ENCODE measurements around the gene CTXND1.

The CTXND1 gene

GRCh38 chr15:80274554-80274953 lies 22.5 kb upstream of the CTXND1 start:
- Histone ChIP-seq H2AFZ (ENCODE audit: low read depth, low read length) (no peak overlapping the region), H3K4me3 (ENCODE audit: low read length) (no peak overlapping the region), H3K4me1 (ENCODE audit: insufficient read depth, low read length) (no peaks in the 10 kb centered on the region), H3K27me3 (ENCODE audit: insufficient read depth, low read length) (peaks cover 2% of the 10 kb centered on the region), H3K9me3 (ENCODE audit: low read length) (no peaks in the 10 kb centered on the region), H3K36me3 (ENCODE audit: insufficient read depth, low read length) (no peaks in the 10 kb centered on the region)

GRCh38 chr15:80272987-80273386 lies 21.0 kb upstream of the CTXND1 start:
- Histone ChIP-seq H3K27me3 (ENCODE audit: insufficient read depth, low read length) (peaks cover 5% of the 10 kb centered on the region), H3K4me1 (ENCODE audit: insufficient read depth, low read length) (no peaks in the 10 kb centered on the region), H2AFZ (ENCODE audit: low read depth, low read length) (no peak overlapping the region), H3K4me3 (ENCODE audit: low read length) (no peak overlapping the region), H3K36me3 (ENCODE audit: insufficient read depth, low read length) (no peaks in the 10 kb centered on the region), H3K9me3 (ENCODE audit: low read length) (no peaks in the 10 kb centered on the region)

- Histone ChIP-seq H3K36me3 (ENCODE audit: insufficient read depth, low read length) (no peaks in the 10 kb centered on the region), H3K27me3 (ENCODE audit: insufficient read depth, low read length) (peaks cover 7% of the 10 kb centered on the region), H3K9me3 (ENCODE audit: low read length) (no peaks in the 10 kb centered on the region), H3K4me1 (ENCODE audit: insufficient read depth, low read length) (peaks cover 14% of the 10 kb centered on the region), H3K4me3 (ENCODE audit: low read length) (no peak overlapping the region), H2AFZ (ENCODE audit: low read depth, low read length) (no peak overlapping the region)
These were observed 18.5 kb upstream of the CTXND1 start for GRCh38 chr15:80270472-80270871.

GRCh38 chr15:80268101-80268500 lies 16.1 kb upstream of the CTXND1 start:
- peaks cover 7% of the 10 kb centered on the region for H3K27me3 ChIP-seq (ENCODE audit: insufficient read depth, low read length)
- H3K9me3 ChIP-seq (ENCODE audit: low read length), result no peaks in the 10 kb centered on the region
- no peak overlapping the region for H3K4me3 ChIP-seq (ENCODE audit: low read length)
- no peak overlapping the region for H2AFZ ChIP-seq (ENCODE audit: low read depth, low read length)
- peaks cover 14% of the 10 kb centered on the region for H3K4me1 ChIP-seq (ENCODE audit: insufficient read depth, low read length)
- no peaks in the 10 kb centered on the region for H3K36me3 ChIP-seq (ENCODE audit: insufficient read depth, low read length)

- Histone ChIP-seq H3K4me3 (ENCODE audit: low read length) (no peak overlapping the region), H2AFZ (ENCODE audit: low read depth, low read length) (no peak overlapping the region), H3K9me3 (ENCODE audit: low read length) (no peaks in the 10 kb centered on the region), H3K36me3 (ENCODE audit: insufficient read depth, low read length) (no peaks in the 10 kb centered on the region), H3K4me1 (ENCODE audit: insufficient read depth, low read length) (peaks cover 14% of the 10 kb centered on the region), H3K27me3 (ENCODE audit: insufficient read depth, low read length) (peaks cover 7% of the 10 kb centered on the region)
These were observed 15.6 kb upstream of the CTXND1 start for GRCh38 chr15:80267658-80268057.

GRCh38 chr15:80266745-80267144 lies 14.7 kb upstream of the CTXND1 start:
- Histone ChIP-seq H3K4me3 (ENCODE audit: low read length) (no peak overlapping the region), H3K9me3 (ENCODE audit: low read length) (no peaks in the 10 kb centered on the region), H3K27me3 (ENCODE audit: insufficient read depth, low read length) (peaks cover 7% of the 10 kb centered on the region), H3K4me1 (ENCODE audit: insufficient read depth, low read length) (peaks cover 14% of the 10 kb centered on the region), H2AFZ (ENCODE audit: low read depth, low read length) (no peak overlapping the region), H3K36me3 (ENCODE audit: insufficient read depth, low read length) (no peaks in the 10 kb centered on the region)

GRCh38 chr15:80266113-80266512 lies 14.1 kb upstream of the CTXND1 start:
- Histone ChIP-seq H2AFZ (ENCODE audit: low read depth, low read length) (no peak overlapping the region), H3K9me3 (ENCODE audit: low read length) (no peaks in the 10 kb centered on the region), H3K4me3 (ENCODE audit: low read length) (no peak overlapping the region), H3K27me3 (ENCODE audit: insufficient read depth, low read length) (peaks cover 8% of the 10 kb centered on the region), H3K36me3 (ENCODE audit: insufficient read depth, low read length) (no peaks in the 10 kb centered on the region), H3K4me1 (ENCODE audit: insufficient read depth, low read length) (peaks cover 14% of the 10 kb centered on the region)

GRCh38 chr15:80265021-80265420 lies 13.0 kb upstream of the CTXND1 start:
- H3K9me3 ChIP-seq (ENCODE audit: low read length), result no peaks in the 10 kb centered on the region
- peaks cover 14% of the 10 kb centered on the region for H3K27me3 ChIP-seq (ENCODE audit: insufficient read depth, low read length)
- H3K36me3 ChIP-seq (ENCODE audit: insufficient read depth, low read length), result no peaks in the 10 kb centered on the region
- no peak overlapping the region for H3K4me3 ChIP-seq (ENCODE audit: low read length)
- peaks cover 14% of the 10 kb centered on the region for H3K4me1 ChIP-seq (ENCODE audit: insufficient read depth, low read length)
- no peak overlapping the region for H2AFZ ChIP-seq (ENCODE audit: low read depth, low read length)

- peaks cover 18% of the 10 kb centered on the region for H3K27me3 ChIP-seq (ENCODE audit: insufficient read depth, low read length)
- no peaks in the 10 kb centered on the region for H3K36me3 ChIP-seq (ENCODE audit: insufficient read depth, low read length)
These were observed 12.0 kb upstream of the CTXND1 start for GRCh38 chr15:80264031-80264430.

GRCh38 chr15:80260551-80260950 lies 8.5 kb upstream of the CTXND1 start:
- H3K27me3 ChIP-seq (ENCODE audit: insufficient read depth, low read length), result peaks cover 20% of the 10 kb centered on the region
- no peaks in the 10 kb centered on the region for H3K4me1 ChIP-seq (ENCODE audit: insufficient read depth, low read length)
- no peak overlapping the region for H2AFZ ChIP-seq (ENCODE audit: low read depth, low read length)
- no peaks in the 10 kb centered on the region for H3K9me3 ChIP-seq (ENCODE audit: low read length)
- no peak overlapping the region for H3K4me3 ChIP-seq (ENCODE audit: low read length)
- H3K36me3 ChIP-seq (ENCODE audit: insufficient read depth, low read length), result no peaks in the 10 kb centered on the region

More at GRCh38 chr15:80264031-80264430, 12.0 kb upstream of the CTXND1 start:
- peaks cover 14% of the 10 kb centered on the region for H3K4me1 ChIP-seq (ENCODE audit: insufficient read depth, low read length)
- no peak overlapping the region for H2AFZ ChIP-seq (ENCODE audit: low read depth, low read length)
- no peak overlapping the region for H3K4me3 ChIP-seq (ENCODE audit: low read length)
- no peaks in the 10 kb centered on the region for H3K9me3 ChIP-seq (ENCODE audit: low read length)

GRCh38 chr15:80259942-80260510 lies 8.0 kb upstream of the CTXND1 start:
- Histone ChIP-seq H3K4me1 (ENCODE audit: insufficient read depth, low read length) (no peaks in the 10 kb centered on the region), H3K36me3 (ENCODE audit: insufficient read depth, low read length) (no peaks in the 10 kb centered on the region), H2AFZ (ENCODE audit: low read depth, low read length) (no peak overlapping the region), H3K9me3 (ENCODE audit: low read length) (no peaks in the 10 kb centered on the region), H3K27me3 (ENCODE audit: insufficient read depth, low read length) (peaks cover 24% of the 10 kb centered on the region), H3K4me3 (ENCODE audit: low read length) (no peak overlapping the region)

- Histone ChIP-seq H3K4me1 (ENCODE audit: insufficient read depth, low read length) (peaks cover 30% of the 10 kb centered on the region), H3K27me3 (ENCODE audit: insufficient read depth, low read length) (peaks cover 28% of the 10 kb centered on the region), H2AFZ (ENCODE audit: low read depth, low read length) (peak overlapping the region; percentile 63), H3K9me3 (ENCODE audit: low read length) (no peaks in the 10 kb centered on the region), H3K4me3 (ENCODE audit: low read length) (peak overlapping the region; percentile 53), H3K36me3 (ENCODE audit: insufficient read depth, low read length) (no peaks in the 10 kb centered on the region)
These were observed 439 bp downstream of the CTXND1 start for GRCh38 chr15:80251428-80252120.

- H3K9me3 ChIP-seq (ENCODE audit: low read length), result no peaks in the 10 kb centered on the region
- peaks cover 36% of the 10 kb centered on the region for H3K4me1 ChIP-seq (ENCODE audit: insufficient read depth, low read length)
- H3K27me3 ChIP-seq (ENCODE audit: insufficient read depth, low read length), result peaks cover 28% of the 10 kb centered on the region
- H3K36me3 ChIP-seq (ENCODE audit: insufficient read depth, low read length), result no peaks in the 10 kb centered on the region
- H3K4me3 ChIP-seq (ENCODE audit: low read length), result peak overlapping the region; percentile 53
- H2AFZ ChIP-seq (ENCODE audit: low read depth, low read length), result peak overlapping the region; percentile 63
These were observed 1.2 kb downstream of the CTXND1 start for GRCh38 chr15:80250614-80251427.
